OCI-LY7 (cell line): ENCODE results near the gene C4B.

ENCODE experiments used
- CTCF ChIP-seq: fragments of 200-600 bp; sonication (generic); conservative IDR thresholded peaks from 2 replicates; pipeline ENCODE4 v1.5.1; 2014; ENCODE audit warnings: mild to moderate bottlenecking, antibody characterized with exemption, low read length, moderate library complexity, mixed read lengths
- EZH2phosphoT487 ChIP-seq: fragments of 200-600 bp; sonication (generic); IDR thresholded peaks from 2 replicates; pipeline ENCODE4 v1.6.1; 2018; ENCODE audit warnings: low read depth, borderline replicate concordance, mild to moderate bottlenecking, mixed run types, antibody characterized with exemption, low read length, moderate library complexity, mixed read lengths

GRCh38 chr6:32082935-32083334 lies 68.3 kb downstream of the C4B start:
- TF ChIP-seq CTCF = no peak
- no peak for TF ChIP-seq EZH2phosphoT487
